ENCODE data around the gene HEPACAM.
A peak's percentile ranks its signal among the peaks of the same experiment; 100 is the strongest.

Gene HEPACAM

GRCh38 chr11:124943254-124943616 is 7.4 kb upstream of the HEPACAM start:
- DNase-seq (ENCODE audit: low read depth in 2 of 2), result no peak

- DNase-seq (ENCODE audit: low read depth in 2 of 2), result no peak
These were observed 6.8 kb upstream of the HEPACAM start for GRCh38 chr11:124942466-124943253.

- DNase-seq (ENCODE audit: low read depth in 2 of 2), result no peak
These were observed 5.9 kb upstream of the HEPACAM start for GRCh38 chr11:124941703-124942102.

- DNase-seq (ENCODE audit: low read depth in 2 of 2), result no peak
These were observed 3.1 kb upstream of the HEPACAM start for GRCh38 chr11:124938970-124939369.

- DNase-seq (ENCODE audit: low read depth in 2 of 2), result no peak
These were observed 2.4 kb upstream of the HEPACAM start for GRCh38 chr11:124938206-124938765.

GRCh38 chr11:124937336-124937935 is 1.6 kb upstream of the HEPACAM start:
- no peak for DNase-seq (ENCODE audit: low read depth in 2 of 2)

- DNase-seq (ENCODE audit: low read depth in 2 of 2), result no peak
These were observed 842 bp downstream of the HEPACAM start for GRCh38 chr11:124934862-124935547.

GRCh38 chr11:124930799-124931198 is 5.0 kb downstream of the HEPACAM start:
- DNase-seq (ENCODE audit: low read depth in 2 of 2), result no peak

- no peak for DNase-seq (ENCODE audit: low read depth in 2 of 2)
These were observed 6.7 kb downstream of the HEPACAM start for GRCh38 chr11:124928942-124929665.

- DNase-seq (ENCODE audit: low read depth in 2 of 2), result no peak
These were observed 12.6 kb downstream of the HEPACAM start for GRCh38 chr11:124923296-124923695.

- DNase-seq (ENCODE audit: low read depth in 2 of 2), result no peak
These were observed 13.0 kb downstream of the HEPACAM start for GRCh38 chr11:124922831-124923230.

- peak; percentile 64 to 69 for DNase-seq (ENCODE audit: low read depth in 2 of 2)
These were observed 14.8 kb downstream of the HEPACAM start for GRCh38 chr11:124920870-124921609.

- DNase-seq (ENCODE audit: low read depth in 2 of 2), result no peak
These were observed 15.5 kb downstream of the HEPACAM start for GRCh38 chr11:124920356-124920755.

GRCh38 chr11:124919898-124920297 is 15.9 kb downstream of the HEPACAM start:
- no peak for DNase-seq (ENCODE audit: low read depth in 2 of 2)

- DNase-seq (ENCODE audit: low read depth in 2 of 2), result no peak
These were observed 16.9 kb downstream of the HEPACAM start, which contains the start of gene HEPN1 for GRCh38 chr11:124918950-124919349. HEPN1 (plus strand) TSS chr11:124919250.

GRCh38 chr11:124917115-124917637 is 18.7 kb downstream of the HEPACAM start:
- no peak for DNase-seq (ENCODE audit: low read depth in 2 of 2)

GRCh38 chr11:124916370-124916710 is 19.5 kb downstream of the HEPACAM start:
- no peak for DNase-seq (ENCODE audit: low read depth in 2 of 2)

- DNase-seq (ENCODE audit: low read depth in 2 of 2), result no peak
These were observed 20.1 kb downstream of the HEPACAM start for GRCh38 chr11:124915541-124916369.

- DNase-seq (ENCODE audit: low read depth in 2 of 2), result no peak
These were observed 33.2 kb downstream of the HEPACAM start for GRCh38 chr11:124902616-124903015.

- DNase-seq (ENCODE audit: low read depth in 2 of 2), result no peak
These were observed 35.4 kb downstream of the HEPACAM start for GRCh38 chr11:124900464-124900863.
